Measurements from ENCODE around the gene KCNA10.

Gene KCNA10

DNA sequence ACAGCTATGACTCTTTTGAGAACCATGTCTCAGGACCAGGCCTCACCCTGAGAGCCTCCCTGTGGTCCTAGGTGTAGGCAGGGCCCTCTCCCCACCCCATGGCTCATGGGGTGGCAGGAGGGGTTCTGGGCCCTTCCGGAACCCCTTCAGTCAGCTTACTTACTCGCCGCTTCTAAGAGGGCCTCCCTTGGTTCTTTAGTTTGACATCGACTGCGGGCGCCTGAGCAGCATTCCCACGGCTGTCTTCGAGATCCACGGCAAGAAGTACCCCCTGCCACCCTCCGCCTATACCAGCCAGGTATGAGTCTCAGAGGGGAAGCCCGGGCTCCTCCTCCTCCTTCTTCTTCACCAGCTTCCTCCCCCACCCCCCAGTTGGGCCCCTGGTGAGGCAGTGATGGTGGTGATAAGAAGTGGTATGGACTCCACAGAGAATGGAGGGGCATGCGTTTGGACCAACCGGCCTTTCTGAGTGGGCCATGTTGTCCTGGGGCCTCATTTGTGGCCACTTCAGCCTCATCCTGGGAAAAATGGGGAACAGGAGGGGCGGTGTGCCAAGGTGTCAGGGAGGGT lies 28.9 kb downstream of the KCNA10 start:
- no peak for TF ChIP-seq SIN3A (IDR thresholded peaks at IDR 0.05; ENCODE audit: borderline replicate concordance, insufficient read depth, low read length)
- no peak for TF ChIP-seq FOXP2 (optimal IDR thresholded peaks at IDR 0.05; ENCODE audit: borderline replicate concordance, extremely low read depth, extremely low read length, insufficient read depth)
- TF ChIP-seq, protein P1, sequence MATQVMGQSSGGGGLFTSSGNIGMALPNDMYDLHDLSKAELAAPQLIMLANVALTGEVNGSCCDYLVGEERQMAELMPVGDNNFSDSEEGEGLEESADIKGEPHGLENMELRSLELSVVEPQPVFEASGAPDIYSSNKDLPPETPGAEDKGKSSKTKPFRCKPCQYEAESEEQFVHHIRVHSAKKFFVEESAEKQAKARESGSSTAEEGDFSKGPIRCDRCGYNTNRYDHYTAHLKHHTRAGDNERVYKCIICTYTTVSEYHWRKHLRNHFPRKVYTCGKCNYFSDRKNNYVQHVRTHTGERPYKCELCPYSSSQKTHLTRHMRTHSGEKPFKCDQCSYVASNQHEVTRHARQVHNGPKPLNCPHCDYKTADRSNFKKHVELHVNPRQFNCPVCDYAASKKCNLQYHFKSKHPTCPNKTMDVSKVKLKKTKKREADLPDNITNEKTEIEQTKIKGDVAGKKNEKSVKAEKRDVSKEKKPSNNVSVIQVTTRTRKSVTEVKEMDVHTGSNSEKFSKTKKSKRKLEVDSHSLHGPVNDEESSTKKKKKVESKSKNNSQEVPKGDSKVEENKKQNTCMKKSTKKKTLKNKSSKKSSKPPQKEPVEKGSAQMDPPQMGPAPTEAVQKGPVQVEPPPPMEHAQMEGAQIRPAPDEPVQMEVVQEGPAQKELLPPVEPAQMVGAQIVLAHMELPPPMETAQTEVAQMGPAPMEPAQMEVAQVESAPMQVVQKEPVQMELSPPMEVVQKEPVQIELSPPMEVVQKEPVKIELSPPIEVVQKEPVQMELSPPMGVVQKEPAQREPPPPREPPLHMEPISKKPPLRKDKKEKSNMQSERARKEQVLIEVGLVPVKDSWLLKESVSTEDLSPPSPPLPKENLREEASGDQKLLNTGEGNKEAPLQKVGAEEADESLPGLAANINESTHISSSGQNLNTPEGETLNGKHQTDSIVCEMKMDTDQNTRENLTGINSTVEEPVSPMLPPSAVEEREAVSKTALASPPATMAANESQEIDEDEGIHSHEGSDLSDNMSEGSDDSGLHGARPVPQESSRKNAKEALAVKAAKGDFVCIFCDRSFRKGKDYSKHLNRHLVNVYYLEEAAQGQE (IDR thresholded peaks at IDR 0.05; ENCODE audit: insufficient read depth in 1 of 2, low read depth in 2 of 2, low read length in 2 of 2) = no peak
- no peak for TF ChIP-seq POLR2AphosphoS5 (IDR thresholded peaks at IDR 0.05; ENCODE audit: low read depth, low read length)
- no peak for TF ChIP-seq TAF1 (IDR thresholded peaks at IDR 0.05; ENCODE audit: borderline replicate concordance, insufficient read depth, low read length)

DNA sequence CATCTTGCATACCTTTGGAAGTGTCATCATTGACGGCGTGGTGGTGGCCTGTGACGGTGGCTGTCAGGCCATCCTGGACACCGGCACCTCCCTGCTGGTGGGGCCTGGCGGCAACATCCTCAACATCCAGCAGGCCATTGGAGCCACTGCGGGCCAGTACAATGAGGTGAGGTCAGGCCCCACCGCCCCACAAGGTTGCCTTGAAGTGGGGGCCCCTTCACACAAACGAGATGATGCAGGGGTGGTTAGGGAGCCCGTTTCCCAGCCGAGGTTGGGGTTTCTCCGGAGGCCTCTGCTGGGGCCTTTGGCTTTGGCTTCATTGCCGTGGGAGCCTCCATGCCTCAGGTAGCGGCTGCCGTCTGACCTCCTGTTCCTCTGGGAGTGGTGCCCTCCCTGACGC lies 29.6 kb downstream of the KCNA10 start:
- TF ChIP-seq FOXP2 (optimal IDR thresholded peaks at IDR 0.05; ENCODE audit: borderline replicate concordance, extremely low read depth, extremely low read length, insufficient read depth) = no peak
- TF ChIP-seq, protein P1 (IDR thresholded peaks at IDR 0.05; ENCODE audit: insufficient read depth in 1 of 2, low read depth in 2 of 2, low read length in 2 of 2) = no peak
- no peak for TF ChIP-seq TAF1 (IDR thresholded peaks at IDR 0.05; ENCODE audit: borderline replicate concordance, insufficient read depth, low read length)
- TF ChIP-seq POLR2AphosphoS5 (IDR thresholded peaks at IDR 0.05; ENCODE audit: low read depth, low read length) = no peak
- TF ChIP-seq SIN3A (IDR thresholded peaks at IDR 0.05; ENCODE audit: borderline replicate concordance, insufficient read depth, low read length) = no peak

DNA sequence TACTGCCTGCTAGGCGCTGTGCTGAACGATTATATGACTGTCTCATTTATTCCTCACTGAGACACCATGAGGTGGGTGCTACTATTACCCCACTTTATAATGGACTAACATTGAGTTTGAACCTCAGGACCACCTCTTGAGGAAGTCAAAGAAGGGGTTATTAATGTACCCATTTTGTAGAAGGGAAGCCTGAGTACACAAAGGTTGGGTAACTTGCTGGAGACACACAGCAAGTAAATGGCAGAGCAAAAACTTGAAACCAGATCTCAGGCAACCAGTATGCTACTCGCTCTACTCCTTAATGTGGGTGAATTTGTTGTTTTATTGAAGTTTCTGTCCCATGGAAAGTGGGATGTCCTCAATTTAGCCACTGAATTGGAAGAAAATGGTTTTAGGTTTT lies 30.1 kb downstream of the KCNA10 start:
- TF ChIP-seq, protein P1 (IDR thresholded peaks at IDR 0.05; ENCODE audit: insufficient read depth in 1 of 2, low read depth in 2 of 2, low read length in 2 of 2) = no peak
- no peak for TF ChIP-seq POLR2AphosphoS5 (IDR thresholded peaks at IDR 0.05; ENCODE audit: low read depth, low read length)
- no peak for TF ChIP-seq FOXP2 (optimal IDR thresholded peaks at IDR 0.05; ENCODE audit: borderline replicate concordance, extremely low read depth, extremely low read length, insufficient read depth)
- no peak for TF ChIP-seq SIN3A (IDR thresholded peaks at IDR 0.05; ENCODE audit: borderline replicate concordance, insufficient read depth, low read length)

DNA sequence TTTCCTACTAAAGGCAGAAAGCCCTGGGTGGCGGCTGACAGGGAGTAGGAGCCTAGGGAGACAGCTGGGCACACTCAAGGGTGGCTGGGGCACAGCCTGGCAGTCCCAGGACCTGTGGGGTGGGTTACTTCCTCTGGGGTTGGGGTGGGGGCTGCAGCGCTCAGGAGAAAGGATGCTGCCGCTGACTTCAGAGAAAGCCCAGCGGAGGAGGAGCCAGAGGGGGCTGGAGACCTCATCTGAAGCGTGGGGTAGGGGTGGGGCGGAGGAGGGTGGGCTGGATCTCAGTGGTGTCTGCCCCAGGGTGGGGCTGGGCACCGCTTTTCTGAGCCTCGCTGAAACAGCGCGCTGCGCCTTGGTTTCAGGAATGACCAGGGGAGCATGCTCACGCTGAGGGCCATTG lies 30.8 kb downstream of the KCNA10 start:
- TF ChIP-seq POLR2AphosphoS5 (IDR thresholded peaks at IDR 0.05; ENCODE audit: low read depth, low read length) = no peak
- no peak for TF ChIP-seq FOXP2 (optimal IDR thresholded peaks at IDR 0.05; ENCODE audit: borderline replicate concordance, extremely low read depth, extremely low read length, insufficient read depth)
- TF ChIP-seq TAF1 (IDR thresholded peaks at IDR 0.05; ENCODE audit: borderline replicate concordance, insufficient read depth, low read length) = no peak
- no peak for TF ChIP-seq SIN3A (IDR thresholded peaks at IDR 0.05; ENCODE audit: borderline replicate concordance, insufficient read depth, low read length)
- TF ChIP-seq, protein P1 (IDR thresholded peaks at IDR 0.05; ENCODE audit: insufficient read depth in 1 of 2, low read depth in 2 of 2, low read length in 2 of 2) = no peak

DNA sequence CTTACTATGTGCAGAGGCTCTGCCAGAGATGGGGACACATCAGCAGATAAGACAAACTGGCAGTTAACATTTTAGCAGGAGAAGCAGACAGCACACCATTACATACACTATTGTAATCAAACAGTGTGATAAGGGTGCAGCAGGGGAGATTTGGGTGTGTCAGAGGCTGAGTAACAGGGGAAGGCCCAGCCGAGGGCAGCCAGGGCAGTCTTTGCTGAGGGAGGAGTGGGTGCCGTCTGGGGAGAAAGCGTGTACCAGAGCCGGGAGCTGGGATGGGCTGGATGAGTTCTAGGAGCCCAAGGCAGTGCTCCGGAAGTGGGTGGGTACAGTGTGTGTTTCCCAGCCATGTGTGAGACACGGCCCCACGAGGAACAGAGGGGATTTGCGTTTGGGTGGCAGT lies 31.2 kb downstream of the KCNA10 start:
- TF ChIP-seq, protein P1 (IDR thresholded peaks at IDR 0.05; ENCODE audit: insufficient read depth in 1 of 2, low read depth in 2 of 2, low read length in 2 of 2) = no peak
- TF ChIP-seq SIN3A (IDR thresholded peaks at IDR 0.05; ENCODE audit: borderline replicate concordance, insufficient read depth, low read length) (no peak), POLR2AphosphoS5 (IDR thresholded peaks at IDR 0.05; ENCODE audit: low read depth, low read length) (no peak), TAF1 (IDR thresholded peaks at IDR 0.05; ENCODE audit: borderline replicate concordance, insufficient read depth, low read length) (no peak), FOXP2 (optimal IDR thresholded peaks at IDR 0.05; ENCODE audit: borderline replicate concordance, extremely low read depth, extremely low read length, insufficient read depth) (no peak)

All from PFSK-1 (cell line).